ENCODE results near the gene FBN2.

DNA sequence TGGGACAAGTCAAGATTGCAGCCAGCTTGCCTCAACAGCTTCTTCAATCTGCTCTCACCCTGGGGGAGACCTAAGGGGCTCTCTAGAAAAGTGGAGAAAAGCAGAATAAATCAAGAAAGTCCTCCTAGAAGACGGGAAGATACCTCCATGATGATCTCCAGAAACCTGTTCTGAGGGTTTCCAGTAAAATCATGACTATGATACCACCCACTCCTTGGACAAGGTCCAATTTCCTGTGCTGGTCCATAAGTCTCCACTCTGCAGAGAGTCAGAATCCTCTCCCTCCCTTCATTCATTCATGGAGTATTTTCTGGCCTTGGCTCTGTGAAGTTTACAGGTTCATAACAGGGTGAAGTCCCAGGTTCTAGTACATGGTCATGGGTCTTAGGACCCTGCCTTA is 285.8 kb downstream of the FBN2 start:
- TF ChIP-seq GATA2 (IDR thresholded peaks at IDR 0.05; ENCODE audit: low read depth, low read length) (no peak), GATA3 (IDR thresholded peaks at IDR 0.05; ENCODE audit: low read depth, low read length) (no peak)

Measured in SH-SY5Y (cell line).